HUES6 (cell line): Measurements from ENCODE around the gene TSHZ3.

Source experiments
- H3K27ac ChIP-seq: 2 replicates; pipeline ENCODE4 v1.7.0; 2013; ENCODE audit warnings: low read depth, mild to moderate bottlenecking, low read length, inconsistent platforms
- H3K27me3 ChIP-seq: 2 replicates; pipeline ENCODE4 v1.6.1; 2013; ENCODE audit warnings: low read length; ENCODE audit not compliant: control insufficient read depth, insufficient read depth
- H3K36me3 ChIP-seq: 2 replicates; pipeline ENCODE4 v1.6.1; 2013; ENCODE audit warnings: low read length; ENCODE audit not compliant: control insufficient read depth, insufficient read depth
- H3K4me1 ChIP-seq: 2 replicates; pipeline ENCODE4 v1.6.1; 2013; ENCODE audit warnings: low read length; ENCODE audit not compliant: control insufficient read depth, insufficient read depth
- H3K4me3 ChIP-seq: 2 replicates; pipeline ENCODE4 v1.5.1; 2013; ENCODE audit warnings: low read depth, low read length
- H3K9ac ChIP-seq: one replicate; pipeline ENCODE4 v1.6.1; 2013; ENCODE audit warnings: mild to moderate bottlenecking, low read length
- H3K9me3 ChIP-seq: 2 replicates; pipeline ENCODE4 v1.6.1; 2013; ENCODE audit warnings: low read depth, low read length; ENCODE audit not compliant: control insufficient read depth, insufficient read depth

TSHZ3 gene

DNA sequence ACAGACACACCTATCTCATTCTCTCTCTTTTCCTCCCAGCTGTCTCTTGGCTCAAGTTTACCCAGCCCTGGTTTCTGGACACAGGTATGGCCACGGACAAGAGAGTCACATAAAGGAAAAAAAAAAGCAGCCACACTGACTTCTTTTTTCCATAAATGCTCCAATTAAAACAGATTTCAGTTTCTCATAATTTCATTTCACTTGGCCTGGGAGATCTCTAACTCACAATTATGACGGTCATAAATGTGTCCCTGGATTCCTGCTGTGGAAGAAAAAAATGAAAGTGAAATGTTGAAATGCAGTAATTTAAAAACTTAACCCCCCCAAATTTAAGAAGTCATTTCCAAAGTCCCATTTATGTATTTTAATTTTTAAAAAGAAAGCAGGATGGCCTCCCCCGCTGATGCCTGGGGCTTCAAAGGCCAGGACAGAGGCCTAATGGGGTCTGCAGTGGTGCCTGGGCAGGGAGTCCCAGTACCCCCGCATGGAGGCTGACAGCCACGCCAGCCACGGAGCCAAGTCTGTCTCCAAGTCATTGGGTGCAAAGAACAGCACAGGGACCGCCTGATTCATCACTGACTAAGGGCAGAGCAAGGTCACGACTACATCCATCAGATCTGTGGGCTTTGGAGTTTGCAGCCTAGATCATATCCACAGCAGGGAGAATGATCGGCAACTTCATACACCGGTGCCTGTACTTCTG, 79.7 kb downstream of the TSHZ3 start:
- Histone ChIP-seq H3K9ac (no peak overlapping the region), H3K27ac (no peak overlapping the region), H3K27me3 (no peaks in the 10 kb centered on the region), H3K4me3 (no peak overlapping the region), H3K36me3 (no peaks in the 10 kb centered on the region), H3K9me3 (no peaks in the 10 kb centered on the region), H3K4me1 (no peaks in the 10 kb centered on the region)

DNA sequence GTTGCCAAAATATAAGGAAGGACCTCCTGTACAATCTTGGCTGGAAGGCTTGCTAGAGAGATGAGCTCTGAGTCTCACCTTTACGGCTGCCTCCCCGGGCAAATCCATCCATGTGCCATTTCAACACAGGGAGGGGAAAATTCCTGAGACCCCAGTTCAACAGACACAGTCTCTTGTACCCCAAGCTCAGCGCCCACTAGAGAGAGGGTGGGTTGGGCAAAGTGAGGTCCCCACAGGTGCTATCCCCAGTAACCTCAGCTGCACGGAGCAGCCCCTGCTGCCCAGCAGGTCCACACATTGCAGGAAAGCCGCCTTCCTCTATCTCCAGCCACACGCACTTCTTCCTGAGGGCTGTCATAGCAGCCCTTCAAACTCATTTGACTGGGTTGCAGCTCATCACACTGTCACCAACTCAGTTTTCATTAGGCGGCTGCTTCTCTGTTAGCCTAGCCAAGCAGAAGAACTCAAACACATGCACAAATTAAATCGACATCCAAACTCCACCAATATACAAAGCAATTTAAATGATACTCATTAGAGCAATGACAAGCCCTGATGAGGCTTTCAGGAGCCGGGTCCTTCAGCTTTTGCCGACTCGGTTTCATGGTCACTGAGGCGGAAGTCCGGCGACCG, 80.4 kb downstream of the TSHZ3 start:
- Histone ChIP-seq H3K4me3 (no peak overlapping the region), H3K4me1 (no peaks in the 10 kb centered on the region), H3K27me3 (no peaks in the 10 kb centered on the region), H3K9me3 (no peaks in the 10 kb centered on the region), H3K36me3 (no peaks in the 10 kb centered on the region), H3K9ac (no peak overlapping the region), H3K27ac (no peak overlapping the region)

DNA sequence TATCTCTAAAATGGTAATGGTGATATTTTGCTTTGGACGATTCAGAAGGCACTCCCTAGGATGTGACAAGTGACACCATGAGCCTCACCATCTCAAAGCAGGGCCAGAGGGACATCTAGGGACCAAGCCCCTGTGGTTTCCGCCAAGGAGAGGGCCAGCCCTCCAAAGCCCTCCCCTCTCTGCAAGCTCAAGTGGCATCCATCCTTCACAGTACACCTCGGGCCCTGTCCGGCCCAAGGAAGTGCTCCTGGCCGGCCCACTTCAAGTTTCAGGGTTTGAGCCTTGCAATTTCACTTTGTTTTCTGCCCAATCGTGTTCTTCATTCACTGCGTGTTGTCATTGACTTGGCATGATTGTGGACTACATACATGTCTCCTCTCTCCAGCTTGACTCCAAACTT, 82.5 kb downstream of the TSHZ3 start:
- Histone ChIP-seq H3K36me3 (no peaks in the 10 kb centered on the region), H3K27me3 (no peaks in the 10 kb centered on the region), H3K4me3 (no peak overlapping the region), H3K27ac (no peak overlapping the region), H3K4me1 (no peaks in the 10 kb centered on the region), H3K9me3 (no peaks in the 10 kb centered on the region), H3K9ac (no peak overlapping the region)

DNA sequence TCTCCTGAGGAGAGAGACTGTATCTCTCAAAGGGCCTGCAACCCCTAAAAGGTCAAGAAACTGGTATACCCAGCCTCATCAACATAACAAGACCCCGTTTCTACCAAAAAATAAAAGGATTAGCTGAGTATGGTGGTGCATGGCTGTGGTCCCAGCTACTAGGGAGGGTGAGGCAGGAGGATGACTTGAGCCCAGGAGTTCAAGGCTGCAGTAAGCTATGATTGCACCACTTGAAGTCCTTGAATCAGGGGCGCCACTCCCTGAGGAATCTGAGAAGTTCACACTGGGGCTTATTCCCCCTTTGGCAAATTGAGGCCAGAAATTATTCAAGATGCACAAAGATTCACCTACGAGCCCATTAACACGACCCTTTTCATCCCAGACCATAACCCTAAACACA, 83.0 kb downstream of the TSHZ3 start:
- Histone ChIP-seq H3K4me1 (no peaks in the 10 kb centered on the region), H3K9ac (no peak overlapping the region), H3K27ac (no peak overlapping the region), H3K27me3 (no peaks in the 10 kb centered on the region), H3K9me3 (no peaks in the 10 kb centered on the region), H3K4me3 (no peak overlapping the region), H3K36me3 (no peaks in the 10 kb centered on the region)

DNA sequence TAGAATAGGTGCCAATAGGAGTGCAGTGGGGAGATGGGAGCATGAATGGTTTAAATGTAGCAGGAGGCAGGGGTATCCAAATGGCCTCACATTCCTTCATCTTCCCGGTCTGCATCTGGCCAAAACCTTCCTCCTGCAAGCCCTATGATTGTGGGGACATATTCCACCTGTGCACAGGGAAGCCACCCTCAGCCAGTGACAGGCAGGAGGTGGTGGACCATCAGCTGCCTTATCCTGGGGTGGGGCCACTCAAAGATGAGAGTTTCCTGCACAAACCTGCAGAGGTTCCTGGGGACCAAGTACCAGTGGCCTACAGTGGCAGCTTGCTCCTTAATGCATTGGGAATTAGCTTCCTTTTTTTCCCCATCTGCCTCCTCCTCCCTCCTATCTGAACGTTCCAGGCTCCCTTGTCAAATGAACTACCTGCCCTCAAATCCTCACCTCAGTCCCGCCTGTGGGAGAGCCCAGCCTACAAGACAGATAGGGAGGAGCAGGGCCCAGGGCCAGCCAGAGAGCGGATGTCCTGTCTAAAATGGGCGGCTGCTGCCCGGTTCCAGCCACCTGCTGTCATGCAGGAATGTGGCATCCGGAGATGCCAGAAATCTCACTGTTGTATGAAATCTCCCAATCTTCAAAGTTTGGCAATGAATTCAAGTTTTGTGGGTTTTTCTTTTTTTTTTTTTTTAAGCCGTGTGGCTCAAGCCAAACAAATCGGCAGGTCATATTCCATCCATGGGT, 85.0 kb downstream of the TSHZ3 start:
- no peaks in the 10 kb centered on the region for H3K27me3 ChIP-seq
- no peaks in the 10 kb centered on the region for H3K9me3 ChIP-seq
- no peak overlapping the region for H3K4me3 ChIP-seq
- no peak overlapping the region for H3K9ac ChIP-seq
- H3K27ac ChIP-seq = no peak overlapping the region
- no peaks in the 10 kb centered on the region for H3K4me1 ChIP-seq
- no peaks in the 10 kb centered on the region for H3K36me3 ChIP-seq

DNA sequence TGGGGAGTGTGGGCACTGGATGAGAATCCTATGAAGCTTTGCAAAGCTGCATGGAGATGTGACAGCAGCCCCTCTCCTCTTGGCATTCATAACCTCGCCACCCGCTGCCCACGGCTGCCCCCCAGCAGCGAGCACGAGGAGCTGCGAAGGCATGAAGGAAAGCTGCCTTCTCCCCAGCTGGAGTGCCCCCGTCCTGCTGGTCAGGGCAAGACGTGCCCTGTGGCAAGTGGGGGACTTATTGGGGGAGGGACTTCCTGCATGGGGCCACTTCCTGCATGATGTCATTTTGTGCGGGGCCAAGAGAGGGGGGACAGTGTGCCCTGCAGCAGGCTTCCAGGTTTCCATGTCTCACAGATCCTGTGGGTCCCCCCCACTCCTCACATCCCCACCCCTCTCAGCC, 85.9 kb downstream of the TSHZ3 start:
- Histone ChIP-seq H3K27ac (no peak overlapping the region), H3K9me3 (no peaks in the 10 kb centered on the region), H3K4me3 (no peak overlapping the region), H3K9ac (no peak overlapping the region), H3K27me3 (no peaks in the 10 kb centered on the region), H3K4me1 (no peaks in the 10 kb centered on the region), H3K36me3 (no peaks in the 10 kb centered on the region)

DNA sequence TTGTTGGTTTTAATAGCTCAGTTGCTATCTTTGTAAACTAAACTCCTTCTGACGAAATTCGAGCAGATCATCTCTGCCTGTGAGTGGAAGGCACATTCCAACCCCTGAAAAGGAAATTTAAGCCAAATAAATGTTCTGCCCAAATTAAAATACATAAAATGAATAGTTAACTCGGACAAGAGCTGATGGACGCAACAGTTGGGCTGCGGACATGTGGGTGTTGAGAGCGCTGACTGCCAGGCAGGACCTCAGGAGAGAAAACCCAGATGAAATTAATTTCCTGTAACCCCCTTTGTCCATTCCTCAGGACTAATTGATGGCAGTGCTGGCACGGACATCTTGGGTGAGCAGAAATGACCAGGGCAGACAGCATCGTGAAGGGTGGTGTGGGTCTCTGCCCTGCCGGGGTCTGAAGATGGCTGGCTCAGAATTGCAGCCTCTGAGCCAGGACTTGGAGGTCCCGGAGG, 86.5 kb downstream of the TSHZ3 start:
- H3K4me3 ChIP-seq = no peak overlapping the region
- H3K27ac ChIP-seq = no peak overlapping the region
- H3K36me3 ChIP-seq = no peaks in the 10 kb centered on the region
- H3K9ac ChIP-seq = no peak overlapping the region
- no peaks in the 10 kb centered on the region for H3K9me3 ChIP-seq
- H3K4me1 ChIP-seq = no peaks in the 10 kb centered on the region
- no peaks in the 10 kb centered on the region for H3K27me3 ChIP-seq

DNA sequence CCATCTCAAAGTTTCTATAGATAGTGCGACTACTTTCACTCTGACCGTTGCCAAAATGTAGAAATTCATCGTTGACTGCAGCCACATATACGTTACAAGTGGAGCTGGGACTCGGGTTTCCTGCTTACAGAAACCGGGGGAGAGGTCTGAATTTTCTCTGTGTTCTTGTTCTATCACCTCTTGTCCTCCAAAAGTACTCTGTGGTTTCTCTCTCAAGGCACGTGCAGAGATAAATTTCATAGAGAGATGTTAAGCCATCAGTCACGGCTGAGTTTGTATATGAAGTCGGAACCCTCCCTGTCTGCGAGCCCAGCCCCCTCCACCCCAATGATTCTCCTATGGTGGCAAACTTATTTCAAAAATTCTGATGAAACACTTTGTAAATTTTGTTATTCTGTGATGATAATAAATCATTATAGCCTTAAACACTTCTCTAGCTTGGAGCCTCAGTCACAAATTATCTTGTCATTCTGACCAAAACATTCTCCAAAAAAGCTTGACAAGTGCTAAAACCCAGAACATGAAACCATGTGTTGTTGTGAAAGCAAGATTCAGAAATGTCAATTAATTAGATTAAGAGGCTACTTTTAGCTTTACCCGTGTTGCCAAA, 87.5 kb downstream of the TSHZ3 start:
- no peaks in the 10 kb centered on the region for H3K36me3 ChIP-seq
- no peak overlapping the region for H3K27ac ChIP-seq
- no peaks in the 10 kb centered on the region for H3K4me1 ChIP-seq
- H3K4me3 ChIP-seq = no peak overlapping the region
- no peak overlapping the region for H3K9ac ChIP-seq
- no peaks in the 10 kb centered on the region for H3K27me3 ChIP-seq
- no peaks in the 10 kb centered on the region for H3K9me3 ChIP-seq

DNA sequence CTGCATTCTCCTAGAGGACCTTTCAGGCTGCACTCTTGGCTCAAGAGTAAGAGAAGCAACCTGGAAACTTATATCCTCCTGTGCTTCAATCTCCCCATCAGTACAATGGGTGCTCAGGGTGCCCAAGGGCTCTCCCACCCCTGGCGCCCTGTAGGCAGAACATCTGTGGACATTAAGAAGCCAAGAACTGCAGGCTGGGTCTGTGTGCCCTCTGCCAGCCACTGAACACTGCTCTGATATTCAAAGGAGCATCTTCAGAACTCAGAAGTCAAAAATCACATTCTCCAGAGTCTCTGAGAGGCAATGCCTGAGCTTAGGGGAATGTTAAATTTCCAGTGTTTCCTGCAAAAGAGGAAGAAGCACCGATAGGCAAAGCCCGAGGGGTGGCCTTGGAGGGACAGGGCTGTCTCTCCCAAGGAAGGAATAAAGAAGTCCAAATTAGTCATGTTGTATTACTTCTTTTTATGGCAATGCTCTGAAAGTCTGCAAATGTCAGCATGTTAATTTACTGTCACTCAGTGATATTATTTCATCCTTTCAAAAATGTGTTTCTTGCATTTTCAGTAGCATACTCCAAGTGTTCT, 88.1 kb downstream of the TSHZ3 start:
- Histone ChIP-seq H3K27ac (no peak overlapping the region), H3K9me3 (no peaks in the 10 kb centered on the region), H3K9ac (no peak overlapping the region), H3K36me3 (no peaks in the 10 kb centered on the region), H3K4me3 (no peak overlapping the region), H3K4me1 (no peaks in the 10 kb centered on the region), H3K27me3 (no peaks in the 10 kb centered on the region)

DNA sequence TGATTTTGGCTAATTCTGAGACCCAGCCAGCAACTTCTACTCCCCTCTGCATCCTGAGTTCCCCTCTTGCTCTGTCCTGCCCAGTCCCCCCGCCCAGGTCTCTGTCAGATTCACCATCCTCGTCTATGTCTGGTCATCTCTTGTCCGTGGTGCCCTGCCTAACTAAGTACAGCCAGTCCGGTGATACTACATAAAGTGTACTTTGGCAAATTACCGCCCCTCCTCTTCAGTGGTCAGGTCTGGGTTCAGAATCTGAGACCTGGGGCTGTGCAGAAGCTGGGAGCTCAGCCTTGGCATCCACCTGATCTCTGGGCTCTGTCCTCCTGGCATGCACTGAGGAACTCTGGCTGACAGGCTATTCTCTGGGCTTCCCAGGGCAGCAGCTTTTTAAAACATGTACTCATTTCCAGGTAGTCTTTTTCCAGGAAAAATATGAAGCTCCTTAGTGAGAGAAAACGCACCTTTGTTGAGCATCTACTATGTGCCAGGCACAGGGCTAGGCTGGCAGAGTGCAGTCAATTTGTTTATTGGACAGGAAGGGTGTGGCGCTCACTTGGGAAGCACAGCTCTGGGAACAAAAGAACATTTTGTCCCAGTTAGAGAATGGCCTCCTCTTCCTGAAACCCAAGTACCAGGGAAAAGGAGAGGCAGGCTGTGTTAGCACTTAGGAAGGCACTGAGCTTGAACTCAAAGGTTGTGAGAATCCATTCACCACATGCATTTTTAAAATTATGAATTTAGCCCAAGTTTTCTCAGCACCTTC, 88.9 kb downstream of the TSHZ3 start:
- Histone ChIP-seq H3K9ac (no peak overlapping the region), H3K4me1 (no peaks in the 10 kb centered on the region), H3K36me3 (no peaks in the 10 kb centered on the region), H3K27ac (no peak overlapping the region), H3K27me3 (no peaks in the 10 kb centered on the region), H3K9me3 (no peaks in the 10 kb centered on the region), H3K4me3 (no peak overlapping the region)
